Ishikawa (cell line): Measurements from ENCODE around the gene HTT.

Experiments
- CEBPB ChIP-seq: IDR thresholded peaks from 2 replicates; pipeline ENCODE4 v1.6.1; 2012
- CREB1 ChIP-seq: IDR thresholded peaks from 2 replicates; pipeline ENCODE4 v1.6.1; 2012; ENCODE audit warnings: low read depth
- EGR1 ChIP-seq: IDR thresholded peaks from 2 replicates; pipeline ENCODE4 v1.6.1; 2012
- EP300 ChIP-seq: IDR thresholded peaks from 2 replicates; pipeline ENCODE4 v1.6.1; 2012; ENCODE audit warnings: borderline replicate concordance
- FOXM1 ChIP-seq: IDR thresholded peaks from 2 replicates; pipeline ENCODE4 v1.6.1; 2012; ENCODE audit warnings: low read depth, borderline replicate concordance
- NFIC ChIP-seq: IDR thresholded peaks from 2 replicates; pipeline ENCODE4 v1.6.1; 2012
- RAD21 ChIP-seq: IDR thresholded peaks from 2 replicates; pipeline ENCODE4 v1.6.1; 2012; ENCODE audit warnings: low read depth
- TAF1 ChIP-seq: IDR thresholded peaks from 2 replicates; pipeline ENCODE4 v1.6.1; 2012; ENCODE audit warnings: low read depth, mild to moderate bottlenecking
- TCF12 ChIP-seq: IDR thresholded peaks from 2 replicates; pipeline ENCODE4 v1.6.1; 2012; ENCODE audit warnings: low read depth
- TEAD4 ChIP-seq: IDR thresholded peaks from 2 replicates; pipeline ENCODE4 v1.6.1; 2012
- YY1 ChIP-seq: IDR thresholded peaks from 2 replicates; pipeline ENCODE4 v1.6.1; 2012; ENCODE audit warnings: low read depth
- ZBTB7A ChIP-seq: IDR thresholded peaks from 2 replicates; pipeline ENCODE4 v1.6.1; 2012; ENCODE audit warnings: low read depth
- TF ChIP-seq, protein P1 (sequence below): IDR thresholded peaks from 2 replicates; pipeline ENCODE4 v1.6.1; 2012; ENCODE audit warnings: low read depth, mild to moderate bottlenecking
- TF ChIP-seq, protein P2 (sequence below): IDR thresholded peaks from 2 replicates; pipeline ENCODE4 v1.6.1; 2012
- TF ChIP-seq, protein P3 (sequence below): IDR thresholded peaks from 2 replicates; pipeline ENCODE4 v1.6.1; 2012

HTT gene

DNA sequence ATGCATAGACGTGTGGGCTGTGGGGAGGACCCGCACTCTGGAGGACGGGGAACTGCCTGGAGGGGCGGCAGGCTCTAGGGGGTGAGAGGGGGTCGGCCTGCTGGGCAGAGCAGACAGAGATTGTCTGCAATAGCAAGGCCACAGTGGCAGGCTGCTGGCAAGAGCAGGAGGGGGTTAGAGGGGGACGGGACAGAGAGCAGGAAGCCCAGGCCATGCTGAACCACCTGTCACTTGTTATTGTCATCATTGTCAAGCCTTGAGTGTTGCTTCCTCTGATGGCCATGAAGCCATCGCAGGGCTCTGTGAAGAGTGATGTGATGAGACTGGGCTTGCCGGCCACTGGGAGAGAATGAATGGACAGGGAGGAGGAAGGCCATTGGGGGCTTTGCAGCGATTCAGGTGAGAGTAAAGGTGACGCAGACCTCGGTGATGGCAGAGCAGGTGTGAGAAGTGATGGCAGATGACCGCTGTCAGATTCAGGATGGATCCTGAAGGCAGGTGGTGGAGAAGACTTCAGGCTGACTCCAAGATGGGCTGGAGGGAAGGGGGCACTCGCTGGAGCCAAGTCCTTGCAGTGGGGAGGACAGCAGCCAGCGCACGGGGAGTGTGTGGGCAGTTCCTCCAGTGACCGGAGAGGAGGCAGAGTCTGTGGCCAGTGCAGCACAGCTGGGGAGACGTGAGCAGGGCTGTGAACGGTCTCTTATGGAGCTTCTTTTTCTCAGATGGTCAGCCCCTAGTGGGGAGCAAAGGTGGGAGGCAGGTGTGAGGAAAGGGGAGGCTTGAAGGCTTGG is 43.7 kb upstream of the HTT start:
- TF ChIP-seq TCF12 (no peak), FOXM1 (no peak), TAF1 (no peak), EGR1 (no peak), YY1 (no peak), NFIC (no peak), CREB1 (no peak), TEAD4 (no peak), RAD21 (no peak), EP300 (no peak), CEBPB (no peak)
- TF ChIP-seq, protein P1, sequence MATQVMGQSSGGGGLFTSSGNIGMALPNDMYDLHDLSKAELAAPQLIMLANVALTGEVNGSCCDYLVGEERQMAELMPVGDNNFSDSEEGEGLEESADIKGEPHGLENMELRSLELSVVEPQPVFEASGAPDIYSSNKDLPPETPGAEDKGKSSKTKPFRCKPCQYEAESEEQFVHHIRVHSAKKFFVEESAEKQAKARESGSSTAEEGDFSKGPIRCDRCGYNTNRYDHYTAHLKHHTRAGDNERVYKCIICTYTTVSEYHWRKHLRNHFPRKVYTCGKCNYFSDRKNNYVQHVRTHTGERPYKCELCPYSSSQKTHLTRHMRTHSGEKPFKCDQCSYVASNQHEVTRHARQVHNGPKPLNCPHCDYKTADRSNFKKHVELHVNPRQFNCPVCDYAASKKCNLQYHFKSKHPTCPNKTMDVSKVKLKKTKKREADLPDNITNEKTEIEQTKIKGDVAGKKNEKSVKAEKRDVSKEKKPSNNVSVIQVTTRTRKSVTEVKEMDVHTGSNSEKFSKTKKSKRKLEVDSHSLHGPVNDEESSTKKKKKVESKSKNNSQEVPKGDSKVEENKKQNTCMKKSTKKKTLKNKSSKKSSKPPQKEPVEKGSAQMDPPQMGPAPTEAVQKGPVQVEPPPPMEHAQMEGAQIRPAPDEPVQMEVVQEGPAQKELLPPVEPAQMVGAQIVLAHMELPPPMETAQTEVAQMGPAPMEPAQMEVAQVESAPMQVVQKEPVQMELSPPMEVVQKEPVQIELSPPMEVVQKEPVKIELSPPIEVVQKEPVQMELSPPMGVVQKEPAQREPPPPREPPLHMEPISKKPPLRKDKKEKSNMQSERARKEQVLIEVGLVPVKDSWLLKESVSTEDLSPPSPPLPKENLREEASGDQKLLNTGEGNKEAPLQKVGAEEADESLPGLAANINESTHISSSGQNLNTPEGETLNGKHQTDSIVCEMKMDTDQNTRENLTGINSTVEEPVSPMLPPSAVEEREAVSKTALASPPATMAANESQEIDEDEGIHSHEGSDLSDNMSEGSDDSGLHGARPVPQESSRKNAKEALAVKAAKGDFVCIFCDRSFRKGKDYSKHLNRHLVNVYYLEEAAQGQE = no peak
- TF ChIP-seq, protein P2, sequence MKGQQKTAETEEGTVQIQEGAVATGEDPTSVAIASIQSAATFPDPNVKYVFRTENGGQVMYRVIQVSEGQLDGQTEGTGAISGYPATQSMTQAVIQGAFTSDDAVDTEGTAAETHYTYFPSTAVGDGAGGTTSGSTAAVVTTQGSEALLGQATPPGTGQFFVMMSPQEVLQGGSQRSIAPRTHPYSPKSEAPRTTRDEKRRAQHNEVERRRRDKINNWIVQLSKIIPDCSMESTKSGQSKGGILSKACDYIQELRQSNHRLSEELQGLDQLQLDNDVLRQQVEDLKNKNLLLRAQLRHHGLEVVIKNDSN = no peak

DNA sequence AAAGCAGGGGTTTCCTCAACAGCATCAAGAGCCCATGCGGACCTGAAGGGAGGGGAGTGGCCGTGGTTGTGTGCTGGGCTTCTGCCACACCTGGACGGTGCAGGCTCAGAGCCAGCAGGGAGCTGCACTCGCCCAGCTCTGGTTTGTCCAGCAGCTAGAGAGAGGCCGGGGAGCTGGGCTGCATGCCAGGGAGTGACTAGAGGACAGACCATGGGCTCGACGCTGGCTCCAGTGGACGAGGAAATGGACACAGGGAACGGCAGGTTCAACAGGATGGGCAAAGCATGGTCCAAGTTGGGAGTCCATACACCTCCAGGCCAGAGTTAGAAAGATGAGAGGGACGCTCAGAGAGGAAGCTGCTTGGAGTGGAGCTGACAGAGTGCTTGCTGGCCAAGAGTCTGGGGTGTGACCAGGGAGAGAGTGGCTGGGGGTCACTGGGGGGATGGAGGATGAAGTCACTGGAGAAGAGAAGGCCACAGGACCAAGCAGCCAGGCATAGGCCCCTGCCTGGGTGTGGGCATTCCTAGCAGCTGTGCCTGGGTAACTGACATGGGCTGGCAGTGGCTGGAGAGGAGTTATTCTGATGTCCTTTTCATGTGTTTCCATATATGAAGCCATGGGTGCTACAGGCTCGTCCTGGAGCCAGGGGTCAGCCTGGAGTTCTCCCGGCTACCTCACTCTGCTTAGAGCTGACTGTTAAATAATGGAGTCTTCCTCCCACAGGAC is 43.0 kb upstream of the HTT start:
- TF ChIP-seq, protein P2 = no peak
- TF ChIP-seq NFIC (peak; percentile 77), CREB1 (no peak)
- TF ChIP-seq, protein P3, sequence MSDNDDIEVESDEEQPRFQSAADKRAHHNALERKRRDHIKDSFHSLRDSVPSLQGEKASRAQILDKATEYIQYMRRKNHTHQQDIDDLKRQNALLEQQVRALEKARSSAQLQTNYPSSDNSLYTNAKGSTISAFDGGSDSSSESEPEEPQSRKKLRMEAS = peak; percentile 65
- TF ChIP-seq, protein P1 = no peak

DNA sequence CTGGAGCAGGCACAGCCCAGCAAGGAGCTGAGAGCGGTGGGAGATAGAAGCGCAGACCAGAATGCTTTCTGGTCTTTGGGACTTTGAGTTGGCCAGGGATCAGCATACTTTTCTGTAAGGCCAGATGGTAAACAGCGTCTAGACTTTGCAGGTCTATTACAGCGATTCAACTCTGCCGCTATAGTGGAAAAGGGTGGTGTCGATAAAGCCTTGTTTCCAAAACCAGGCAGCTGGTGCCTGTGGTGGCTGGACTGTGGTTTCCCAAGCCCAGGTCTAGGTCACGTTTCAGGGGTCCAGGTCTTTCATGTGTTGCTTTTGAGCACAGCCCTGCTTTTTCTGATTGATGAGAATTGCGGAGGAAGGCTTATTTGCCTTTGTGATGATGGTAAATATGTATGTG is 40.2 kb upstream of the HTT start:
- TF ChIP-seq, protein P2 = no peak
- no peak for TF ChIP-seq EGR1
- TF ChIP-seq RAD21 = no peak

DNA sequence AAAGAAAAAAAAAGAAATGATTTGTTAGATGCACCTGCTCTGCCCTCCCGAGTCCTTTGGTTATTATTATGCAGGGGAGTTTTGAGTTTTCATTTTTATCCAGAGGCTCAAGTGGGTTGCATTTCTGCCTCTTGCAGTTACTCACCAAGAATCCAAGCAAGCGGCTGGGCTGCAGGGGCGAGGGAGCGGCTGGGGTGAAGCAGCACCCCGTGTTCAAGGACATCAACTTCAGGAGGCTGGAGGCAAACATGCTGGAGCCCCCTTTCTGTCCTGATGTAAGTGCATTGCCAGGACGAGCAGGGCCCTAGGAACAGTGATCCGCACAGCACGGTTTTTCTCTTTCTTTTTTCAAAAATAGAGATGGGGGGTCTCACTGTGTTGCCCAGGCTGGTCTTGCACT is 39.2 kb upstream of the HTT start:
- no peak for TF ChIP-seq NFIC
- TF ChIP-seq, protein P1 = no peak
- no peak for TF ChIP-seq RAD21
- TF ChIP-seq CREB1 = no peak
- TF ChIP-seq, protein P2 = no peak
- no peak for TF ChIP-seq TCF12
- no peak for TF ChIP-seq TEAD4
- TF ChIP-seq FOXM1 = no peak
- TF ChIP-seq EP300 = no peak
- no peak for TF ChIP-seq TAF1
- TF ChIP-seq, protein P3 = no peak
- TF ChIP-seq ZBTB7A = no peak
- no peak for TF ChIP-seq CEBPB
- no peak for TF ChIP-seq YY1
- no peak for TF ChIP-seq EGR1
